ENCODE measurements around the gene MEX3D.

GRCh38 chr19:1609680-1610474 lies 41.8 kb upstream of the MEX3D start:
- TF ChIP-seq EP300 (IDR thresholded peaks at IDR 0.05) = no peak
- no peak for TF ChIP-seq CTCF (IDR thresholded peaks at IDR 0.05)
- TF ChIP-seq POLR2AphosphoS5 (IDR thresholded peaks at IDR 0.05) = no peak
- no peak for TF ChIP-seq POLR2A (IDR thresholded peaks at IDR 0.05)

Data from gastroesophageal sphincter (tissue), 3 donors.